Activated B cell treated with CpG ODN at 0.5 μM for 24 hours (primary cell): ENCODE measurements around the gene PLEKHG2. TPM values are rescaled to one million over a fixed set of nuclear protein-coding genes. Genes with fewer than 3 reads are reported as not detected.

Experiments
- ATAC-seq: fragments of 200-7000 bp; cut with Tn5 transposase; one replicate; pipeline ENCODE4 v1.10.0; 2021; ENCODE audit warnings: low read depth, mild to moderate bottlenecking, moderate library complexity
- CTCF ChIA-PET: fragments of 350-600 bp; sonication (Branson Sonifier 250); formaldehyde crosslinking; loops from one replicate; lab custom pipeline; 2021; ENCODE audit warnings: antibody characterized with exemption; lab: Charles Lee
- POLR2A ChIA-PET: fragments of 350-600 bp; sonication (Branson Sonifier 250); formaldehyde crosslinking; loops from one replicate; lab custom pipeline; 2021; ENCODE audit warnings: antibody characterized with exemption; lab: Charles Lee
- DNase-seq: peaks from one replicate; pipeline ENCODE4 v3.0.0; 2022
- H3K27ac Mint-ChIP-seq: one replicate; pipeline ENCODE4 v1.8.0; 2020; ENCODE audit warnings: mixed read lengths
- H3K27me3 Mint-ChIP-seq: one replicate; pipeline ENCODE4 v1.8.0; 2021; ENCODE audit warnings: mixed read lengths
- H3K36me3 Mint-ChIP-seq: one replicate; pipeline ENCODE4 v1.8.0; 2021; ENCODE audit warnings: low read depth, mixed read lengths
- H3K4me1 Mint-ChIP-seq: one replicate; pipeline ENCODE4 v1.8.0; 2021; ENCODE audit warnings: mixed read lengths
- H3K4me3 Mint-ChIP-seq: one replicate; pipeline ENCODE4 v1.8.0; 2020; ENCODE audit warnings: mild to moderate bottlenecking, mixed read lengths
- H3K9me3 Mint-ChIP-seq: one replicate; pipeline ENCODE4 v1.8.0; 2020; ENCODE audit warnings: mixed read lengths
- intact Hi-C: fragments of 100-400 bp; cut with micrococcal nuclease; formaldehyde crosslinking; loops from one replicate; pipeline ENCODE4 v1.15.1; 2024
- total RNA-seq: library from RNA; stranded (reverse); gene quantifications from 2 replicates; pipeline ENCODE4 v1.2.3, GENCODE V29; 2022
- TF ChIP-seq, protein P1 (sequence below): fragments of 200-600 bp; IDR thresholded peaks from one replicate; pipeline ENCODE4 v1.8.0; 2022; ENCODE audit warnings: antibody characterized with exemption, mild to moderate bottlenecking

Gene PLEKHG2
- total RNA-seq, 1 donor from 2014 or later: 125 TPM

DNA sequence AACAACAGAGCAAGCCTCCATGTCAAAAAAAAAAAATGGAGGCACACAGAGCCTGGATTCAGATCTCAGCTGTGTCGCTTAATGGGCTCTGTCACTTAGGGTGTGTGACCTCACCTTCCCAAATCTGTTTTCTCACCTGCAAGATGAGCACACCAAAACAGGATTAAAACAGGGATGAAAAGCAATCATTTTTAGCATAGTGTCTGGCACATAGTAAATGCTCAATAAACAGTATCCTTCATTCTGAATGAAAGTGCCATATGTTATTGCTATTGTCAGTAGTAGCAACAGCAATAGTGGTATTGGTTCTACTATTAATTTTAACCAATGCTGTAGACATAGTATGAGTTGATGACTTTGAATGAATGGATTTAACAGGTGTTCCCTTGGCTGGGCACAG lies 46.9 kb upstream of the PLEKHG2 start:
- CTCF ChIA-PET: no interaction called here
- POLR2A ChIA-PET: no interaction called here
- no peaks in the 10 kb centered on the region for H3K9me3 Mint-ChIP-seq
- peaks cover 35% of the 10 kb centered on the region for H3K4me1 Mint-ChIP-seq
- no peak for ATAC-seq
- intact Hi-C loops: no loop called here
- H3K27me3 Mint-ChIP-seq: no peaks in the 10 kb centered on the region
- H3K36me3 Mint-ChIP-seq: peaks cover 57% of the 10 kb centered on the region
- no peak overlapping the region for H3K27ac Mint-ChIP-seq
- TF ChIP-seq, protein P1, sequence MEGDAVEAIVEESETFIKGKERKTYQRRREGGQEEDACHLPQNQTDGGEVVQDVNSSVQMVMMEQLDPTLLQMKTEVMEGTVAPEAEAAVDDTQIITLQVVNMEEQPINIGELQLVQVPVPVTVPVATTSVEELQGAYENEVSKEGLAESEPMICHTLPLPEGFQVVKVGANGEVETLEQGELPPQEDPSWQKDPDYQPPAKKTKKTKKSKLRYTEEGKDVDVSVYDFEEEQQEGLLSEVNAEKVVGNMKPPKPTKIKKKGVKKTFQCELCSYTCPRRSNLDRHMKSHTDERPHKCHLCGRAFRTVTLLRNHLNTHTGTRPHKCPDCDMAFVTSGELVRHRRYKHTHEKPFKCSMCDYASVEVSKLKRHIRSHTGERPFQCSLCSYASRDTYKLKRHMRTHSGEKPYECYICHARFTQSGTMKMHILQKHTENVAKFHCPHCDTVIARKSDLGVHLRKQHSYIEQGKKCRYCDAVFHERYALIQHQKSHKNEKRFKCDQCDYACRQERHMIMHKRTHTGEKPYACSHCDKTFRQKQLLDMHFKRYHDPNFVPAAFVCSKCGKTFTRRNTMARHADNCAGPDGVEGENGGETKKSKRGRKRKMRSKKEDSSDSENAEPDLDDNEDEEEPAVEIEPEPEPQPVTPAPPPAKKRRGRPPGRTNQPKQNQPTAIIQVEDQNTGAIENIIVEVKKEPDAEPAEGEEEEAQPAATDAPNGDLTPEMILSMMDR: no peak
- no peak overlapping the region for H3K4me3 Mint-ChIP-seq
- DNase-seq: no peak

DNA sequence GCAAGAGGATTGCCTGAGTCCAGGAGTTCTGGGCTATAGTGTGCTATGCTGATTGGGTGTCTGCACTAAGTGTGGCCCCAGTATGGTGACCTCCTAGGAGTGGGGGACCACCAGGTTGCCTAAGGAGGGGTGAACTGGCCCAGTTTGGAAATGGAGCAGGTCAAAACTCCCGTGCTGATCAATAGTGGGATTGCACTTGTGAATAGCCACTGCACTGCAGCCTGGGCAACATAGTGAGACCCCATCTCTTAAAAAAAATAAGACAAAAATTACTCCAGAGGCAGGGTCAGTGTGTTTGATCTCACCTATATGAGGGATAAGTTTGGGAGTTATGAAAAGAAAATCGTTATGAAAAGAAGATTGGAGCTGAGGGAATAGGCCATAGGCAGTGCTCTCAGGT lies 43.3 kb upstream of the PLEKHG2 start:
- POLR2A ChIA-PET: no interaction called here
- CTCF ChIA-PET: no interaction called here
- TF ChIP-seq, protein P1: no peak
- H3K36me3 Mint-ChIP-seq: peaks cover 51% of the 10 kb centered on the region
- intact Hi-C loops: no loop called here
- H3K4me1 Mint-ChIP-seq: peaks cover 12% of the 10 kb centered on the region
- no peaks in the 10 kb centered on the region for H3K9me3 Mint-ChIP-seq
- DNase-seq (no peak), ATAC-seq (no peak)
- no peak overlapping the region for H3K27ac Mint-ChIP-seq
- no peaks in the 10 kb centered on the region for H3K27me3 Mint-ChIP-seq
- no peak overlapping the region for H3K4me3 Mint-ChIP-seq

DNA sequence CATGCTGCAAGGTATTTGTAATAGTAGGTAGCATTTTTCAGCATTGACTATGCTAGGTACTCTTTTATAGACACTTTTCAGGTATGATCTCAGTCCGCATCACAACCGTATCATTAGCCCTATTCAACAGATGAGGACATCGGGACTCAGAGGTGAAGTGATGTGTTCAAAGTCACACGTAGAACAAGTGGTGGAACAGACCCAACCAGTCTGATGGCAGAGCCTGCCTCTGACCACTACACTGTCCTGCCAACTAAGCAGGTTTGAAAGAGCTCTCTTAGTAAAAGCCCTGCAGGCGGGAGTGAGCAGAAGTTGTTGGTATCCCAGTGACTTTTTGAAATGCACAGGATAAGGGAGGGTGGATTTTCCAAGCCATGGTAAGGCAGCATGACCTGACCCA lies 41.7 kb upstream of the PLEKHG2 start:
- H3K27ac Mint-ChIP-seq: no peak overlapping the region
- ATAC-seq (no peak), DNase-seq (no peak)
- peaks cover 3% of the 10 kb centered on the region for H3K4me1 Mint-ChIP-seq
- TF ChIP-seq, protein P1: no peak
- POLR2A ChIA-PET: interaction anchor here (0.6 kb wide), 1 partner anchor 1200 kb away, joined by 3 read pairs; no protein-coding TSS in a partner anchor
- H3K9me3 Mint-ChIP-seq: no peaks in the 10 kb centered on the region
- no peaks in the 10 kb centered on the region for H3K27me3 Mint-ChIP-seq
- peaks cover 59% of the 10 kb centered on the region for H3K36me3 Mint-ChIP-seq
- intact Hi-C loops: no loop called here
- CTCF ChIA-PET: interaction anchor here (1.1 kb wide), 1 partner anchor 20 kb away, joined by 3 read pairs; no protein-coding TSS in a partner anchor
- no peak overlapping the region for H3K4me3 Mint-ChIP-seq

DNA sequence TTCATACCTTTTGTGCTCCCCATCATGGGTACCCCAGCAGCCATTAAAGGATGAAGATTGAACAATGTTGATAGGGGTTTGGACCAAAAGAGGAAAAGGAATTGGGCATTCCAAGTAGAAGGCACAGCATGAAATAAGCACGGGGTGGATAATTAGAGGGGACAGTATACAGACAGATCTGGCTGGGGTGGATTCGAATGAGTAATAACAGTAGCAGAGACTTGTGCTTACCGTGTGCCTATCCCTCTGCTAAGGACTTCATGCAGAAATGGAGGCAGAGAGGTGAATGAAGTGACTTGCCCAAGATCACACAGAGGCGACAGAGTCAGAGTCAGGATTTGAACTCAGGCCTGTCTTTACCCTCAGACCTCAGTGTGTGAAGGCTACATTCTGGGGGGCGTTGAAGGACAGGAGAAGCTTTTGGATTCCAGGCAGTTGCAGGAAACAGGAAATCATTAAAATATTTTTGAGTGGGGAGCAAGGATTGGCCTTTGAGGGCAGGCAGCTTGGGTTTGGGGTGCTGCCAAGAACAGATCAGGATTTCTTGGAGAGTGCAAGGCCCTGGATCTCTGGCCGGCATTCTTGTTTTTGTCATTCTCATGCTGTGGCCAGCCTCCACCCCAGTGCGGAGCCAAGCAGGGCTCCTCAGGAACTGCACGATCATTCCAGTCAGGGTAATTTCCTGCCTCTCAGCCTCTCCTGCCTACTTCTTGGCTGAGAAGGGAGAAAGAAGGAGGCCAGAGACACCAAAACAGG lies 40.2 kb upstream of the PLEKHG2 start:
- TF ChIP-seq, protein P1: no peak
- Mint-ChIP-seq H3K9me3 (no peaks in the 10 kb centered on the region), H3K4me1 (no peaks in the 10 kb centered on the region), H3K27ac (no peak overlapping the region), H3K27me3 (no peaks in the 10 kb centered on the region), H3K4me3 (no peak overlapping the region), H3K36me3 (peaks cover 69% of the 10 kb centered on the region)
- POLR2A ChIA-PET: no interaction called here
- intact Hi-C loops: no loop called here
- DNase-seq: no peak
- CTCF ChIA-PET: no interaction called here
- ATAC-seq: no peak

DNA sequence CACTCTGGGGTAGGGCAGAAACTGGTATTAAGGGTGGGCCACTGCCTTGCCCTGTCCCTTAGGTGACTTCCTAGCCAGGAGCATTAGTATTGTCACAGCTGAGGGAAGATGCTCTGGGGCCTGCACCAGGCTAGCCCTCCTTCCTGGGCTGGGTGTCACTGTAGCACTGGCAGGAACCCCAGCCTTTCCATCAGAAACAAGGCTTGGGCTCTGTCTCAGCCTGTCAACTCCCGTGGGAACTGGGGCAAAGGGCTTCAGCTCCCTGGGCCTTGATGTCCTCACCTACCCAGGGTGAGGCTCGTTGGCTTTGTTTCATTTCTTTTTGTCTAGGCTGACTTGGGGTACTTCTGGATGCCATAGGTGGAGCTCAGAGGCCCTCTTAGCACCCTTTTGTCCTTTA lies 39.5 kb upstream of the PLEKHG2 start:
- Mint-ChIP-seq H3K27me3 (no peaks in the 10 kb centered on the region), H3K4me1 (no peaks in the 10 kb centered on the region), H3K36me3 (peaks cover 76% of the 10 kb centered on the region), H3K9me3 (no peaks in the 10 kb centered on the region), H3K27ac (no peak overlapping the region), H3K4me3 (no peak overlapping the region)
- ChIA-PET CTCF (no interaction called here), POLR2A (no interaction called here)
- intact Hi-C loops: no loop called here
- TF ChIP-seq, protein P1: no peak
- ATAC-seq (no peak), DNase-seq (no peak)
